WTC11 (cell line): ENCODE results near the gene CCDC6. TPM values are rescaled to one million over a fixed set of nuclear protein-coding genes. Genes with fewer than 3 reads are reported as not detected.
"Not testable (repeated sequence)": the region's sequence is repeated elsewhere in the genome, so short reads cannot be mapped to it uniquely, and the experiment has no call there.

Experiments
- ATAC-seq: fragments of 200-7000 bp; cut with Tn5 transposase; 2 replicates; pipeline ENCODE4 v1.10.0; 2021; ENCODE audit warnings: mild to moderate bottlenecking, moderate library complexity
- CTCF ChIA-PET: fragments of 300-600 bp; sonication (Branson Sonifier 250); formaldehyde crosslinking; loops from one replicate; lab custom pipeline; 2021; ENCODE audit warnings: antibody characterized with exemption; lab: Charles Lee
- POLR2A ChIA-PET: fragments of 350-600 bp; sonication (Branson Sonifier 250); formaldehyde crosslinking; loops from one replicate; lab custom pipeline; 2021; ENCODE audit warnings: antibody characterized with exemption; lab: Charles Lee
- DNase-seq: peaks from one replicate; pipeline ENCODE4 v3.0.0; 2021; ENCODE audit warnings: low spot score
- H3K27ac Mint-ChIP-seq: 2 replicates; pipeline ENCODE4 v1.8.0; 2021; ENCODE audit warnings: mixed read lengths
- H3K27me3 Mint-ChIP-seq: 2 replicates; pipeline ENCODE4 v1.8.0; 2021; ENCODE audit warnings: low read depth, mild to moderate bottlenecking, moderate library complexity, mixed read lengths
- H3K36me3 Mint-ChIP-seq: 2 replicates; pipeline ENCODE4 v1.8.0; 2021; ENCODE audit warnings: mixed read lengths
- H3K4me1 Mint-ChIP-seq: 2 replicates; pipeline ENCODE4 v1.8.0; 2022; ENCODE audit warnings: mixed read lengths
- H3K4me3 Mint-ChIP-seq: 2 replicates; pipeline ENCODE4 v1.8.0; 2021; ENCODE audit warnings: mild to moderate bottlenecking, moderate library complexity, mixed read lengths
- H3K9me3 Mint-ChIP-seq: 2 replicates; pipeline ENCODE4 v1.8.0; 2021; ENCODE audit warnings: mixed read lengths
- AFF4 ChIP-seq: sonication (generic); formaldehyde crosslinking; IDR thresholded peaks from 2 replicates; pipeline ENCODE4 v1.8.1; 2023; ENCODE audit warnings: mild to moderate bottlenecking, missing genetic modification reagents, borderline replicate concordance
- ATF1 ChIP-seq: sonication (generic); formaldehyde crosslinking; IDR thresholded peaks from 2 replicates; pipeline ENCODE4 v1.8.1; 2023; ENCODE audit warnings: mild to moderate bottlenecking, moderate library complexity, missing genetic modification reagents
- EMX1 ChIP-seq: fragments of 250-450 bp; sonication (Bioruptor Pico); IDR thresholded peaks from 2 replicates; pipeline ENCODE4 v1.8.0; 2021; ENCODE audit warnings: mild to moderate bottlenecking
- FOXK1 ChIP-seq: sonication (generic); formaldehyde crosslinking; IDR thresholded peaks from 2 replicates; pipeline ENCODE4 v1.8.0; 2022; ENCODE audit warnings: mild to moderate bottlenecking, moderate library complexity, missing genetic modification reagents
- GTF2I ChIP-seq: fragments of 250-450 bp; sonication (Bioruptor Pico); conservative IDR thresholded peaks from 2 replicates; pipeline ENCODE4 v1.4.0; 2021; ENCODE audit warnings: mild to moderate bottlenecking
- NFE2L1 ChIP-seq: sonication (generic); formaldehyde crosslinking; IDR thresholded peaks from 2 replicates; pipeline ENCODE4 v1.8.1; 2023; ENCODE audit warnings: missing genetic modification reagents
- PRDM15 ChIP-seq: sonication (generic); formaldehyde crosslinking; IDR thresholded peaks from 2 replicates; pipeline ENCODE4 v1.8.0; 2022; ENCODE audit warnings: missing genetic modification reagents
- SP1 ChIP-seq: sonication (generic); formaldehyde crosslinking; conservative IDR thresholded peaks from 2 replicates; pipeline ENCODE4 v1.8.1; 2022; ENCODE audit warnings: missing genetic modification reagents
- STAT6 ChIP-seq: sonication (generic); formaldehyde crosslinking; conservative IDR thresholded peaks from 2 replicates; pipeline ENCODE4 v1.8.1; 2023; ENCODE audit warnings: mild to moderate bottlenecking, low read depth, missing genetic modification reagents, moderate library complexity
- TP53 ChIP-seq: sonication (generic); formaldehyde crosslinking; IDR thresholded peaks from 2 replicates; pipeline ENCODE4 v1.8.1; 2023; ENCODE audit warnings: mild to moderate bottlenecking, missing genetic modification reagents
- total RNA-seq: library from RNA; stranded (reverse); gene quantifications from 3 replicates; pipeline ENCODE4 v1.2.3, GENCODE V29; 2021

CCDC6 gene
- total RNA-seq, 1 experiment from 2014 or later: 55.2 TPM

- 0 out of 2 replicates have a peak, but pooled peaks have one; percentile 35 for TF ChIP-seq PRDM15 (CRISPR knock-in tag)
- 0 out of 2 replicates have a peak, but pooled peaks have one; percentile 24 for TF ChIP-seq AFF4 (CRISPR knock-in tag)
- TF ChIP-seq STAT6: 0 out of 2 replicates have a peak, but pooled peaks have one; percentile 84
- peak; percentile 17 for TF ChIP-seq FOXK1
- 0 out of 2 replicates have a peak, but pooled peaks have one; percentile 21 for TF ChIP-seq NFE2L1 (CRISPR knock-in tag)
- no peak for TF ChIP-seq EMX1 (CRISPR knock-in tag)
- no peak for TF ChIP-seq ATF1 (CRISPR knock-in tag)
- TF ChIP-seq SP1: peak; percentile 62; the same call in 1 of the 2 replicates
- TF ChIP-seq TP53 (CRISPR knock-in tag): peak; percentile 61; the same call in 1 of the 2 replicates
Measured at GRCh38 chr10:59906417-59907202, at the start of gene CCDC6 (continued).

- no peak for DNase-seq
- Mint-ChIP-seq H3K36me3 (0 out of 2 replicates have a peak, but pooled peaks cover 5% of the 10 kb centered on the region), H3K4me3 (no peak overlapping the region), H3K9me3 (peaks cover 17% of the 10 kb centered on the region), H3K4me1 (peaks cover 3% of the 10 kb centered on the region; the same call in 1 of the 2 replicates), H3K27ac (no peak overlapping the region), H3K27me3 (no peaks in the 10 kb centered on the region)
- ChIA-PET POLR2A (no interaction called here), CTCF (no interaction called here)
- ATAC-seq: no peak
- no peak for TF ChIP-seq GTF2I (CRISPR knock-in tag)
Measured at GRCh38 chr10:59954296-59954695, 47.9 kb upstream of the CCDC6 start.

GRCh38 chr10:59953711-59954110 lies 47.4 kb upstream of the CCDC6 start:
- H3K4me1 Mint-ChIP-seq, CTCF ChIA-PET, DNase-seq, H3K4me3 Mint-ChIP-seq, POLR2A ChIA-PET, H3K27ac Mint-ChIP-seq, ATAC-seq, H3K36me3 Mint-ChIP-seq, H3K27me3 Mint-ChIP-seq: not testable (repeated sequence)
- peaks cover 17% of the 10 kb centered on the region for H3K9me3 Mint-ChIP-seq
